Tongue (tissue), 2 donors: Measurements from ENCODE around the gene PRM1. TPM values are rescaled to one million over a fixed set of nuclear protein-coding genes. Genes with fewer than 3 reads are reported as not detected.

ENCODE experiments used
- DNase-seq: peaks from one replicate; pipeline ENCODE4 v3.0.0-alpha.2; 2015
- total RNA-seq: library from RNA; depleted of rRNA; stranded (reverse); fragments of >200 nt; gene quantifications from one replicate; pipeline ENCODE4 v1.2.3, GENCODE V29; 2014

Gene PRM1
- total RNA-seq, 1 donor from 2014 or later, result not detected

- DNase-seq, result no peak
Observed at GRCh38 chr16:11272921-11273720, 8.0 kb downstream of the PRM1 start, which contains the start of gene PRM3. Gene PRM3, minus strand, starts transcription at chr16:11273629. Its CDS starts 34 bp downstream, at chr16:11273595.

- DNase-seq, result no peak
Observed at GRCh38 chr16:11272484-11272883, 8.6 kb downstream of the PRM1 start.

- DNase-seq, result no peak
Observed at GRCh38 chr16:11271610-11272009, 9.5 kb downstream of the PRM1 start.

GRCh38 chr16:11270602-11271162, 10.4 kb downstream of the PRM1 start:
- no peak for DNase-seq

GRCh38 chr16:11268921-11269375, 12.2 kb downstream of the PRM1 start, which contains the start of gene TNP2:
Gene TNP2, minus strand, starts transcription at chr16:11269325. Its CDS starts 63 bp downstream, at chr16:11269262.
- DNase-seq, result no peak

GRCh38 chr16:11265124-11265523, 16.0 kb downstream of the PRM1 start:
- DNase-seq, result no peak

GRCh38 chr16:11264155-11264832, 16.8 kb downstream of the PRM1 start:
- DNase-seq, result no peak

GRCh38 chr16:11263737-11264136, 17.4 kb downstream of the PRM1 start:
- no peak for DNase-seq

- DNase-seq, result no peak
Observed at GRCh38 chr16:11262915-11263314, 18.2 kb downstream of the PRM1 start.

- DNase-seq, result peak; percentile 13
Observed at GRCh38 chr16:11260596-11260966, 20.5 kb downstream of the PRM1 start.

- DNase-seq, result no peak
Observed at GRCh38 chr16:11259655-11260595, 21.2 kb downstream of the PRM1 start.

GRCh38 chr16:11258553-11259492, 22.3 kb downstream of the PRM1 start:
- DNase-seq, result peak; percentile 53

GRCh38 chr16:11257131-11257938, 23.8 kb downstream of the PRM1 start:
- DNase-seq, result peak; percentile 90

- peak; percentile 61 for DNase-seq
Observed at GRCh38 chr16:11256661-11257130, 24.4 kb downstream of the PRM1 start.

- peak; percentile 95 for DNase-seq
Observed at GRCh38 chr16:11255737-11256660, 25.1 kb downstream of the PRM1 start, which contains the start of gene SOCS1. Gene SOCS1, minus strand, starts transcription at chr16:11256204. Its CDS starts 726 bp downstream, at chr16:11255478.

GRCh38 chr16:11254913-11255736, 26.0 kb downstream of the PRM1 start:
- peak; percentile 68 for DNase-seq
